Loucy (cell line): Measurements from ENCODE around the gene KLF9.

ENCODE experiments used
- EZH2phosphoT487 ChIP-seq: fragments of 200-600 bp; IDR thresholded peaks from 2 replicates; pipeline ENCODE4 v1.6.1; 2018; ENCODE audit warnings: antibody characterized with exemption, mild to moderate bottlenecking, moderate library complexity, borderline replicate concordance
- TF ChIP-seq, protein P1 (sequence below): fragments of 200-600 bp; sonication (generic); conservative IDR thresholded peaks from 2 replicates; pipeline ENCODE4 v1.5.1; 2014; ENCODE audit warnings: mild to moderate bottlenecking, antibody characterized with exemption, low read length

DNA sequence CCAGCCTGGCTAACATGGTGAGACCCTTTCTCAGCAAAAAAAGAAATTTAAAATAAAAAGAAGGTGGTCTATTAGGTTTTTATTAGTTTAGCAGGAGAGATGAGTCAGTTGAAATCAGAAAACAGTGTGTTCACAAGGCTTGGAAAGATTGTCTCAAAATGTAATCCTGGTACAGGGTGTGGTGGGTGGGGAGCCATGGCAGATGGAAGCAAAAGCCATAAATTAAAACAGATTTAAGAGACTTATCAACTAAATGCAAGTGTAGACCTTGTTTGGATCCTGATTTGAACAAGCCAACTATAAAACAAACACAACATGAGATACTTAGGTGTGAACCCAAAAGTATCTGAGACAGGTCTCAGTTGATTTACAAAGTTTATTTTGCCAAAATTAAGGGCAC is 42.8 kb upstream of the KLF9 start:
- TF ChIP-seq, protein P1, sequence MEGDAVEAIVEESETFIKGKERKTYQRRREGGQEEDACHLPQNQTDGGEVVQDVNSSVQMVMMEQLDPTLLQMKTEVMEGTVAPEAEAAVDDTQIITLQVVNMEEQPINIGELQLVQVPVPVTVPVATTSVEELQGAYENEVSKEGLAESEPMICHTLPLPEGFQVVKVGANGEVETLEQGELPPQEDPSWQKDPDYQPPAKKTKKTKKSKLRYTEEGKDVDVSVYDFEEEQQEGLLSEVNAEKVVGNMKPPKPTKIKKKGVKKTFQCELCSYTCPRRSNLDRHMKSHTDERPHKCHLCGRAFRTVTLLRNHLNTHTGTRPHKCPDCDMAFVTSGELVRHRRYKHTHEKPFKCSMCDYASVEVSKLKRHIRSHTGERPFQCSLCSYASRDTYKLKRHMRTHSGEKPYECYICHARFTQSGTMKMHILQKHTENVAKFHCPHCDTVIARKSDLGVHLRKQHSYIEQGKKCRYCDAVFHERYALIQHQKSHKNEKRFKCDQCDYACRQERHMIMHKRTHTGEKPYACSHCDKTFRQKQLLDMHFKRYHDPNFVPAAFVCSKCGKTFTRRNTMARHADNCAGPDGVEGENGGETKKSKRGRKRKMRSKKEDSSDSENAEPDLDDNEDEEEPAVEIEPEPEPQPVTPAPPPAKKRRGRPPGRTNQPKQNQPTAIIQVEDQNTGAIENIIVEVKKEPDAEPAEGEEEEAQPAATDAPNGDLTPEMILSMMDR, result no peak
- no peak for TF ChIP-seq EZH2phosphoT487
